CD4-positive, alpha-beta T cell treated with Interleukin-10 for 1 hour (primary cell): ENCODE data around the gene B4GAT1.
"Not testable (repeated sequence)": the region's sequence is repeated elsewhere in the genome, so short reads cannot be mapped to it uniquely, and the experiment has no call there.

Source experiments
- DNase-seq: peaks from one replicate; pipeline ENCODE4 v3.0.0-alpha.2; 2020

The B4GAT1 gene

DNA sequence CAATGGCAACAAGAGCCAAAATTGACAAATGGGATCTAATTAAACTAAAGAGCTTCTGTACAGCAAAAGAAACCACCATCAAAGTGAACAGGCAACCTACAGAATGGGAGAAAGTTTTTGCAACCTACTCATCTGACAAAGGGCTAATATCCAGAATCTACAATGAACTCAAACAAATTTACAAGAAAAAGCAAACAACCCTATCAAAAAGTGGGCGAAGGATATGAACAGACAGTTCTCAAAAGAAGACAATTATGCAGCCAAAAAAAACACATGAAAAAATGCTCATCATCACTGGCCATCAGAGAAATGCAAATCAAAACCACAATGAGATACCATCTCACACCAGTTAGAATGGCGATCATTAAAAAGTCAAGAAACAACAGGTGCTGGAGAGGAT is 27.1 kb downstream of the B4GAT1 start:
- not testable (repeated sequence) for DNase-seq

DNA sequence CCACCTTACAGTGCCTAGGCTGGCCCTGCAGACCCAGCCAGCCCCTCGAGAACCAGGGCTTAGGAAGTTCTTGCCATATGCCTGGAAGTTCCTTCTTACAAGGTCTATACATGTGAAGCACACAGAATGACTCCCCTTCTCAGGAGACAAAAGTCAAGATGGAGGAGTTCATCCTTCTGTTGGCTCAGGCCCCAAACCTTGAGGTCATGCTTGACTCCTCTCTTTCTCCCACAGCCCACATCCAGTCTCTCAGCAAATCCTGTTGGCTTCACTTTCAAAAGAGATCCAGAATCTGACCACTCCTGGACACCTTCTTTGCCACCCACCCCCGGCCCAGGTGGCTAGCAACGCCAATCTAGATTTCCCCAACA is 28.8 kb downstream of the B4GAT1 start:
- no peak for DNase-seq

GRCh38 chr11:66317723-66318599 is 29.5 kb downstream of the B4GAT1 start:
- DNase-seq: peak; percentile 71

DNA sequence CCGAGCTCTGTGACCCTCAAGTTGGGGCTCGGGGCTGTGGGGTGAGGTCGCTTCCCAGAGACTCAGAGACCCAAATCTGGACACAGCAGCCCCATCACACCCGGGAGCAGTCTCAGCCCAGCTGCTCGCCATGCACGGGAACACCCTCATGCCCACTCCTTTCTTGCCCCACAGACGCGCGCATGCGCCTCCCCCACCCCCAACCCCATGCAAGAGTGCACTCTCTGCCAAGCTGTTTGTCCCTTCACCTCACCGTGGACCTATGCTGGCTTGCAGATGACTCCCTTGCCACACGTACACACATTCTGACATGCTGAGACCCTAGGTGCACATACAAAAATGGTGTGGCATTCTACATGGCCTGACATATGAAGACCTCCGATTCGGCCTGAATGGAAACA is 30.1 kb downstream of the B4GAT1 start:
- peak; percentile 41 for DNase-seq

GRCh38 chr11:66316849-66317251 is 30.6 kb downstream of the B4GAT1 start, which contains the start of gene CD248:
TSS of gene CD248 (minus strand) at chr11:66317044. CDS start at chr11:66317027, 17 bp downstream.
- peak; percentile 12 for DNase-seq

DNA sequence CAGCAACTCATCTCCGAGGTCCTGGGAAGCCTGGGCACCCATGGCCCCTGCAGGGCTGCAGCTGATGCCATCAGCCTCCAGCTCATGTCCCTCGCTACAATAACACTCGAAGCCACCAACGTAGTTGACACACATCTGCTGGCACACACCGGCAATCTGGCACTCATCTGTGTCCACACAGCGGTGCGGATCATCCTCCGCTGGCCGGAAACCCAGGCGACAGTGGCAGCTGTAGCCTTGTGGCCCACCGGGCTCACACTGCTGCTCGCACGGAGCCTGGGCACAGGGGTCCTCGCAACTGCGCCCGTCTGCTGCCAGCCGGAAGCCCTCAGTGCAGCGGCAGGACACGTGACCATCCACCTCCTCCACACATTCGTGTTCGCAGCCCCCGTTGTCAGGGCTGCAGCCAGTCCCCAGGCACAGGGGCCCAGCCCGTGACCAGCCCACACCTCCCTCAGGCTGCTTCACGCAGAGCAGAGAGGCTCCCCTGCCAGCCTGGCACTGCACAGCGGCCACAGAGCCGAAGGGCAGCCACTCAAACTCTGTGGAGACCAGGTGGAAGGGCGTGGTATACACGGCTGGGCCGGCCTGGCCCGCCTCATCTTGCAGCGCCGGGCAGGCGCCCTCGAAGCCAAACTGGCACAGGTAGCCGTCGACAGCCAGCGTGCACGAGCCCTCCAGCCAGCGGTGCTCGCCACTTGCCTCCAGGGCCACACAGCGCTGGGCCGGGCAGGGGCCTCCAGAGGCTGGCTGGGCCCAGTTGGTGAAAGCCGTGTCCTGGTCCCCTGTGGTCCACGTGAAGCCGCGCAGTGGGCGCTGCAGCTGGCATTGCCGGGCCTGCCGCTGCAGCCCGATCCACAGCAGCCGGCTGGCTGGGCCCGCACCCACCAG is 31.3 kb downstream of the B4GAT1 start:
- no peak for DNase-seq

- no peak for DNase-seq
These were observed 31.9 kb downstream of the B4GAT1 start for GRCh38 chr11:66315498-66315885.

- DNase-seq: no peak
These were observed 32.6 kb downstream of the B4GAT1 start for GRCh38 chr11:66314561-66315497.

DNA sequence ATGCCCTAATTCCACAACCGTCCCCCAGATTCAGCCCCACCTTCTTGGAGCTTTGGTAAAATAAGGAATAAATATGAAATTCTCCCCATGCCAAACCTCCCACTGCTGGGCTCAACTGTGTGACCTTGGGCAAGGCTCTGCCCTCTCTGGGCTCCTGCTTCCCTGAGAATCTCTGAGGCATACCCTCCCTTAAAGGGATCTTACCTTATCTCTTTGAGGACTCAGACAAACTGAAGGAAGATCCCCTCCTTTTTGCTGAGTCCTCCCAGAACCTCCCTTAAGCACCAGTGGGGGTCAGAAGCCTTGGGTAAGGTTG is 33.3 kb downstream of the B4GAT1 start:
- DNase-seq: no peak

GRCh38 chr11:66313321-66314185 is 33.9 kb downstream of the B4GAT1 start:
- DNase-seq: no peak

DNA sequence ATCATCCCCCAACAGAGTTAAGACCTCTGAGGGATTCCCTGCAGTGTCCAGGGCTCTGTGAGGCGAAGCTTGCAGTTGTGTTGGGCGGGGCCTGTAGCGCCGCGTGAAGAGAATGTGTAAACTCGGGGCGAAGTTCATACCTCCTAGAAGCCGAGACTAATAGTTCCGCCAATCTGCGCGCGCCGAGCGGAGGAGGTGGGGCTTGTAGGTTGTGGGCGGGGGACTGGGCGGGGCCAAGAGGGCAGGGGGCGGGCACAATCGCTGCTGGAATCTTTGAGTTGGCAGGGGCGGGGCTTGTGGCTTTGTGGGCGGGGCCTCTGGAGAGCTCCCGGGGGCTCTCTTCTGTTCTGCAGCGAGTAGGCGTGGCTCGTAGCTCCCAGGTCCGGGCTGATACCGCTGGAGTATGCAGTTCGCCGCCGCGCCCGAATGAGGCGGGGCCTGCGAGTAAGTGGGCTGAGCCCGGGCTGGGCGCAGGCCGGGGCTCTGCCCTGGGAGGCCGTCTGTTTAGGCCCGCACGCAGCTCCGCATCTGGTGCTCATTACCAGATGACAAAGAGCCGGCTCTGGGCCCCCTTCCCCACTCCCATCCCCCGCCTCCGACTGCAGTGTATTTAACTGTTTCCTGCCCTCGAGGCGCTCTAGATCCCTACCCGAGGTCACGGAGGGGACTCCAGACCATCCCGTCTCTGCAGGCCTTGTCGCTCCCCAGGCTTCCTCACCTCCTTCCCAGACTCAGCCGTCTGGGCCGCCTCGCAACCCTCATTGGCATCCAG is 34.7 kb downstream of the B4GAT1 start:
- DNase-seq: peak; percentile 99

GRCh38 chr11:66311965-66312548 is 35.4 kb downstream of the B4GAT1 start:
- DNase-seq: peak; percentile 99

GRCh38 chr11:66311470-66311964 is 35.9 kb downstream of the B4GAT1 start:
- no peak for DNase-seq

GRCh38 chr11:66310803-66311440 is 36.5 kb downstream of the B4GAT1 start:
- not testable (repeated sequence) for DNase-seq

DNA sequence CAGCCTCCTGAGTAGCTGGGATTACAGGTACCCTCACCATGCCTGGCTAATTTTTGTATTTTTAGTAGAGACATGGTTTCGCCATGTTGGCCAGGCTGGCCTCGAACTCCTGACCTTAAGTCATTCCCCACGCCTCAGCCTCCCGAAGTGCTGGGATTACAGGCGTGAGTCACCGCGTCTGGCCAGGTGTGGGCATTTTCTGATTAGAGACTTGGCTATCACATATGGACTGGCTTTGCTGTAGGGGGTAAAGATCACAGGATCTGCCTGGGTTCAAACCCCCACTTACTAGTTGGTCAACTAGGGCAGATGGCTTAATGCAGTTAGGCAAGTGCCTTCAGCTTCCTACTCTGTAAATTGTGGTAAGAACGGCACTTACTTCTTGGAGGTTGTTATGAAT is 37.1 kb downstream of the B4GAT1 start:
- DNase-seq: no peak

DNA sequence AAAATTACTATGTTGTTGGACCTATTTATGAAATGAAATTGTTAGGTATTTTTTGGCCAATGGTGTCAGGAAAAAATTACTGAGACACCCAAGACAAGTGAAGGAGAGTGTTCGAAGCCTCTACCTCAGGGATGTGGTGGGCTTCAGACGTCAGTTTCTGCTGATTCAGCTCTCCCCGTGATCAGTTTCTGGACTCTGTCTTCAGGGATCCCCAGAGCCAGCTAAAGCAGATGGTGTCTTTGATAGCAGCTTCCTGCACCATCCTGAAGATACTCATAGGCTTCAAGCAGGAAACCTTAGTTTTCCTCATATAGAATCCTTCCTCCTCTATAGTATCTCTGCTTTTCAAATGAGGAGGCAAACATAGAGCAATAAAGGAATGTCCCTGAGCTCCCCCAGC is 38.0 kb downstream of the B4GAT1 start:
- no peak for DNase-seq

DNA sequence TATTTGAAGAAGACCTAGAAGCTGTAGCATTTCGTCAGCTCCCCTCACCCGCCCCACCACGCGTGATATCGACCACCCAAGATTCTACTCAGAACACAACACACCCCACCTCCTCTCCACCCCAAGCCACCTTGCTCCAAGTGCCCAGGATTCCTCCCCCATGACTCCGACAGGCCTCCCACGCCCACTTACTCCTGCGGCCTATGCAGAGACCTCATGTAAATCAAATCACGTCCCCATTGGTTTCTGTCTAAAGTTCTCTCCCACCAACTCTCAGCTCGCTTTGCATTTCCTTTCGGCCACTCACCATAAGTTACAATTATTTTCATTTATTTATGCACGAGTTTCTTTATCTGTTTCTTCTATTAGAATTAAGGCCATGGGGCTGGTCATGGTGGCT is 44.8 kb downstream of the B4GAT1 start:
- DNase-seq: no peak

- no peak for DNase-seq
These were observed 48.2 kb downstream of the B4GAT1 start for GRCh38 chr11:66299186-66299585.

DNA sequence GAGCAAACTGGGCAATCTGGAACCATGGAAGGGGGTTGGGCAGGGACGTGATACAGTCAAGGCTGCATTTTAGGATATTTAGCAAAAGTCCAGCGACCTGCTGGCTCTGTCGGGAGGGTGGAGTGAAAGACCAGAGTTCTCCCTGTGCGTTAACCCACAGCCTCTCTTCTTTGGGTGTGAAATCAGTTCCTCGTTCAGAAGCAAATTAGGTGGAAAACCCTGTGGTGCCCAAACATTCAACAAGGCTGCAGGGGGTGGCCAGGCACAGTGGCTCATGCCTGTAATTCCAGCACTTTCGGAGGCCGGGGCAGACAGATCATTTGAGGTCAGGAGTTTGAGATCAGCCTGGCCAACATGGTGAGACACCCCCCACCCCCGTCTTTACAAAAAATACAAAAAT is 49.8 kb downstream of the B4GAT1 start:
- no peak for DNase-seq
